ENCODE results near the gene PLXNB3. TPM values are rescaled to one million over a fixed set of nuclear protein-coding genes. Genes with fewer than 3 reads are reported as not detected.

Gene PLXNB3
- total RNA-seq, 1 donor from 2014 or later, result 34.8 TPM

- DNase-seq (ENCODE audit: low spot score), result peak; percentile 83
- Mint-ChIP-seq H3K27me3 (ENCODE audit: low read depth) (no peaks in the 10 kb centered on the region), H3K36me3 (ENCODE audit: low read depth) (no peaks in the 10 kb centered on the region), H3K9me3 (ENCODE audit: low read depth) (peaks cover 3% of the 10 kb centered on the region), H3K4me3 (ENCODE audit: unreplicated experiment) (peak overlapping the region; percentile 59), H3K4me1 (ENCODE audit: low read depth) (peaks cover 5% of the 10 kb centered on the region), H3K27ac (ENCODE audit: unreplicated experiment) (peak overlapping the region; percentile 8)
- no peak for TF ChIP-seq CTCF (IDR thresholded peaks at IDR 0.05)
These were observed 54.7 kb downstream of the PLXNB3 start for GRCh38 chrX:153818571-153819383.

DNA sequence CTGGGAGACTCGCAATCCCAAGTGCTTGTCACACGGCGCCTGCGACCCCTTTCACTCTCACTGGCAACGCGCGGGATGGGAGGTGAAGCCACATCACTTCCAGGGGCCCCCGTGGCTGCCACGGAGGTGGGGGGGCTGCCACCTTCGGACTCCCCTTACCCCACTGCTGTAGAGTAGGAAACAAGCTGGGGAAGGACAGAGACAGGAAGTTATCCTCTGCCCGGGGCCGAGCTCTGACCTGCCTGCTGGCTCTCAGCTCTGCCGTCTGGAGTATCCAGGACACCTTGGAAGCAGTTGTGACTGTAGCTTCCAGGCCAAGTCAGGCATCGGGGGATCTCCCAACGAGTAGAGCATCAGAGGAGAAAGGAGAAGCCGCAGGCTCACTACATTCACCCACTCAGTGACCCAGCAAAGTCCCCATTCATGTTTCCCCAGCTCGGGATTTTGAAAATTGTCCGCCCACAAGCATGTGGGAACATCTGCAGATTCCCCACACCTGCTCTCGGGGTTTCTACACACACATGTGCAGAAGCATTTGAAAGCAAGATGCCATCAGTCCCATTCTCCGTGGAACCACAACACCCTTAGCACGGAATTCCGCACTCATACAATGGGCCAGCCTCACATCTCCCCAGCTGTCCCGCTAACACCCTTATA is 55.5 kb downstream of the PLXNB3 start:
- Mint-ChIP-seq H3K36me3 (ENCODE audit: low read depth) (no peaks in the 10 kb centered on the region), H3K9me3 (ENCODE audit: low read depth) (peaks cover 3% of the 10 kb centered on the region), H3K27ac (ENCODE audit: unreplicated experiment) (no peak overlapping the region), H3K4me1 (ENCODE audit: low read depth) (peaks cover 5% of the 10 kb centered on the region), H3K27me3 (ENCODE audit: low read depth) (no peaks in the 10 kb centered on the region), H3K4me3 (ENCODE audit: unreplicated experiment) (peak overlapping the region; percentile 59)
- no peak for DNase-seq (ENCODE audit: low spot score)
- TF ChIP-seq CTCF (IDR thresholded peaks at IDR 0.05), result no peak

DNA sequence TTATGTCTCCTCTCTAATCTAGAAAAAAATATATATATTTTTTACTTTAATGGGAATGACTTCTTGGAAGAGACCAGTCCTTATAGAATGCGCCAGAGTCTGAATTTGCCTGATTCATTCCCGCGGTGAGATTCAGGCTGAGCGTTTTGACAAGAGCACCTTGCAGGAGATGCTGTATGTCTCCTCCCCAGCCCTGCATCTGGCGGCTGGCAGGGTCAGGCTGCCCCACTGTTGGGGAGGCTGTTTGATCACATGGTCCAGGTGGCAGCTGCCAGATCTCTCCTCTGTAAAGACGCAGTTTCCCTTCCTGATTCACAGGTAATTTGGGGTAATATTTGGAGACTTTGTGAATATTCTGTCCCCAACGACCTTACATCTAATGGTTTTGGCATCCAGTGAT is 56.6 kb downstream of the PLXNB3 start:
- Mint-ChIP-seq H3K9me3 (ENCODE audit: low read depth) (peaks cover 3% of the 10 kb centered on the region), H3K4me1 (ENCODE audit: low read depth) (peaks cover 5% of the 10 kb centered on the region), H3K27me3 (ENCODE audit: low read depth) (no peaks in the 10 kb centered on the region), H3K27ac (ENCODE audit: unreplicated experiment) (no peak overlapping the region), H3K4me3 (ENCODE audit: unreplicated experiment) (no peak overlapping the region), H3K36me3 (ENCODE audit: low read depth) (no peaks in the 10 kb centered on the region)
- DNase-seq (ENCODE audit: low spot score), result no peak
- no peak for TF ChIP-seq CTCF (IDR thresholded peaks at IDR 0.05)

GRCh38 chrX:153821066-153821465 is 57.0 kb downstream of the PLXNB3 start:
- no peak for DNase-seq (ENCODE audit: low spot score)
- Mint-ChIP-seq H3K36me3 (ENCODE audit: low read depth) (no peaks in the 10 kb centered on the region), H3K27me3 (ENCODE audit: low read depth) (no peaks in the 10 kb centered on the region), H3K27ac (ENCODE audit: unreplicated experiment) (no peak overlapping the region), H3K9me3 (ENCODE audit: low read depth) (peaks cover 3% of the 10 kb centered on the region), H3K4me1 (ENCODE audit: low read depth) (peaks cover 5% of the 10 kb centered on the region), H3K4me3 (ENCODE audit: unreplicated experiment) (no peak overlapping the region)
- TF ChIP-seq CTCF (IDR thresholded peaks at IDR 0.05), result no peak

DNA sequence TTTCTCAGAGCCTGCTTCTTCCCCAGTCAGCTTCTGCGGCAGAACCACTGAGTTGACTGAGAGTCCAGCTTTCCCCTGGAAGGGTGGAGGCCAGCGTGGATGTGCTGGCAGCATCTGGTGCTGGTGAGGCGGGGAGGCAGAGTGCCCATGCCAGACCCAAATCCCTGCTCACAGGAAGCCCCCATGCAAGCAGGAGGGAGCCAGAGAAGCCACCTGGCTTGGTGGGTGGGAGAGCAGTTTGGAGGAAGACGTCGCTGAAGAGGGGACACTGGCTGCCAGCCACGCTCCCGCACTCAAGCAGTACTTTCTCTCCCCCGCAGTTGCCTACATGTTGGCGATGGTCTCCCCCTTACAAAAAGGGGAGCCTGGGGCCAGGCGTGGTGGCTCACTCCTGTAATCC is 60.3 kb downstream of the PLXNB3 start:
- H3K36me3 Mint-ChIP-seq (ENCODE audit: low read depth), result no peaks in the 10 kb centered on the region
- no peak overlapping the region for H3K27ac Mint-ChIP-seq (ENCODE audit: unreplicated experiment)
- DNase-seq (ENCODE audit: low spot score), result no peak
- H3K27me3 Mint-ChIP-seq (ENCODE audit: low read depth), result no peaks in the 10 kb centered on the region
- peaks cover 5% of the 10 kb centered on the region for H3K9me3 Mint-ChIP-seq (ENCODE audit: low read depth)
- H3K4me3 Mint-ChIP-seq (ENCODE audit: unreplicated experiment), result no peak overlapping the region
- no peak for TF ChIP-seq CTCF (IDR thresholded peaks at IDR 0.05)
- H3K4me1 Mint-ChIP-seq (ENCODE audit: low read depth), result peaks cover 12% of the 10 kb centered on the region
